ENCODE measurements around the gene REX1BD. TPM values are rescaled to one million over a fixed set of nuclear protein-coding genes. Genes with fewer than 3 reads are reported as not detected.
A peak's percentile ranks its signal among the peaks of the same experiment; 100 is the strongest.

REX1BD gene
- total and polyA plus RNA-seq, 2 donors, result 18.9 to 103 TPM

- Histone ChIP-seq H3K4me1 (ENCODE audit: insufficient read depth) (peaks cover 2% of the 10 kb centered on the region), H3K27ac (ENCODE audit: low read depth) (no peak overlapping the region), H3K36me3 (ENCODE audit: insufficient read depth) (no peaks in the 10 kb centered on the region), H3K4me3 (ENCODE audit: low read depth, low read length) (no peak overlapping the region)
- no peak for DNase-seq (ENCODE audit: extremely low spot score)
- 12% methylated on average over 32 of the region's 32 CpGs for WGBS
Observed at GRCh38 chr19:18603255-18603957, 14.8 kb downstream of the REX1BD start.

GRCh38 chr19:18603958-18604819 is 15.6 kb downstream of the REX1BD start:
- Histone ChIP-seq H3K4me1 (ENCODE audit: insufficient read depth) (peaks cover 2% of the 10 kb centered on the region), H3K4me3 (ENCODE audit: low read depth, low read length) (no peak overlapping the region), H3K27ac (ENCODE audit: low read depth) (no peak overlapping the region), H3K36me3 (ENCODE audit: insufficient read depth) (no peaks in the 10 kb centered on the region)
- DNase-seq (ENCODE audit: extremely low spot score), result no peak
- 30% methylated on average over 26 of the region's 26 CpGs for WGBS

- H3K4me1 ChIP-seq (ENCODE audit: insufficient read depth), result peaks cover 2% of the 10 kb centered on the region
- no peak overlapping the region for H3K4me3 ChIP-seq (ENCODE audit: low read depth, low read length)
- WGBS, result 36% methylated on average over 10 of the region's 10 CpGs
- no peak overlapping the region for H3K27ac ChIP-seq (ENCODE audit: low read depth)
- no peaks in the 10 kb centered on the region for H3K36me3 ChIP-seq (ENCODE audit: insufficient read depth)
- no peak for DNase-seq (ENCODE audit: extremely low spot score)
Observed at GRCh38 chr19:18604820-18605159, 16.2 kb downstream of the REX1BD start.

GRCh38 chr19:18605196-18605545 is 16.6 kb downstream of the REX1BD start:
- H3K4me3 ChIP-seq (ENCODE audit: low read depth, low read length), result no peak overlapping the region
- no peaks in the 10 kb centered on the region for H3K36me3 ChIP-seq (ENCODE audit: insufficient read depth)
- WGBS, result 16% methylated on average over 17 of the region's 17 CpGs
- peaks cover 2% of the 10 kb centered on the region for H3K4me1 ChIP-seq (ENCODE audit: insufficient read depth)
- DNase-seq (ENCODE audit: extremely low spot score), result no peak
- no peak overlapping the region for H3K27ac ChIP-seq (ENCODE audit: low read depth)

GRCh38 chr19:18605546-18606280 is 17.1 kb downstream of the REX1BD start:
- Histone ChIP-seq H3K27ac (ENCODE audit: low read depth) (no peak overlapping the region), H3K4me1 (ENCODE audit: insufficient read depth) (peaks cover 2% of the 10 kb centered on the region), H3K4me3 (ENCODE audit: low read depth, low read length) (peak overlapping the region; percentile 29), H3K36me3 (ENCODE audit: insufficient read depth) (no peaks in the 10 kb centered on the region)
- DNase-seq (ENCODE audit: extremely low spot score), result no peak
- WGBS, result 3% methylated on average over 65 of the region's 65 CpGs

GRCh38 chr19:18606281-18607225 is 18.0 kb downstream of the REX1BD start, which contains the start of gene CRLF1:
Gene CRLF1 (minus strand): TSS chr19:18606799. CDS start chr19:18606656, 143 bp downstream.
- Histone ChIP-seq H3K36me3 (ENCODE audit: insufficient read depth) (no peaks in the 10 kb centered on the region), H3K4me1 (ENCODE audit: insufficient read depth) (peaks cover 2% of the 10 kb centered on the region), H3K4me3 (ENCODE audit: low read depth, low read length) (peak within 1 kb of the TSS; percentile 29), H3K27ac (ENCODE audit: low read depth) (no peak within 1 kb of the TSS)
- WGBS, result 2% methylated on average over 115 of the region's 116 CpGs
- no peak for DNase-seq (ENCODE audit: extremely low spot score)

- 2% methylated on average over 68 of the region's 68 CpGs for WGBS
- Histone ChIP-seq H3K36me3 (ENCODE audit: insufficient read depth) (no peaks in the 10 kb centered on the region), H3K27ac (ENCODE audit: low read depth) (no peak overlapping the region), H3K4me3 (ENCODE audit: low read depth, low read length) (no peak overlapping the region), H3K4me1 (ENCODE audit: insufficient read depth) (peaks cover 4% of the 10 kb centered on the region)
- DNase-seq (ENCODE audit: extremely low spot score), result no peak
Observed at GRCh38 chr19:18607226-18608101, 18.9 kb downstream of the REX1BD start.

GRCh38 chr19:18608102-18608804 is 19.7 kb downstream of the REX1BD start:
- H3K27ac ChIP-seq (ENCODE audit: low read depth), result no peak overlapping the region
- 41% methylated on average over 5 of the region's 5 CpGs for WGBS
- no peaks in the 10 kb centered on the region for H3K36me3 ChIP-seq (ENCODE audit: insufficient read depth)
- peaks cover 4% of the 10 kb centered on the region for H3K4me1 ChIP-seq (ENCODE audit: insufficient read depth)
- H3K4me3 ChIP-seq (ENCODE audit: low read depth, low read length), result no peak overlapping the region
- DNase-seq (ENCODE audit: extremely low spot score), result no peak

GRCh38 chr19:18608805-18609716 is 20.5 kb downstream of the REX1BD start:
- 63% methylated on average over 9 of the region's 9 CpGs for WGBS
- H3K4me1 ChIP-seq (ENCODE audit: insufficient read depth), result peaks cover 4% of the 10 kb centered on the region

GRCh38 chr19:18609717-18610051 is 21.1 kb downstream of the REX1BD start:
- H3K4me3 ChIP-seq (ENCODE audit: low read depth, low read length), result no peak overlapping the region
- peaks cover 4% of the 10 kb centered on the region for H3K4me1 ChIP-seq (ENCODE audit: insufficient read depth)
- H3K36me3 ChIP-seq (ENCODE audit: insufficient read depth), result no peaks in the 10 kb centered on the region
- DNase-seq (ENCODE audit: extremely low spot score), result no peak
- H3K27ac ChIP-seq (ENCODE audit: low read depth), result no peak overlapping the region
- WGBS, result 49% methylated on average over 2 of the region's 2 CpGs

More at GRCh38 chr19:18608805-18609716, 20.5 kb downstream of the REX1BD start:
- DNase-seq (ENCODE audit: extremely low spot score), result no peak
- Histone ChIP-seq H3K27ac (ENCODE audit: low read depth) (no peak overlapping the region), H3K36me3 (ENCODE audit: insufficient read depth) (no peaks in the 10 kb centered on the region), H3K4me3 (ENCODE audit: low read depth, low read length) (no peak overlapping the region)

- DNase-seq (ENCODE audit: extremely low spot score), result no peak
- Histone ChIP-seq H3K4me3 (ENCODE audit: low read depth, low read length) (no peak overlapping the region), H3K4me1 (ENCODE audit: insufficient read depth) (peaks cover 4% of the 10 kb centered on the region), H3K27ac (ENCODE audit: low read depth) (no peak overlapping the region), H3K36me3 (ENCODE audit: insufficient read depth) (no peaks in the 10 kb centered on the region)
- WGBS, result 44% methylated on average over 3 of the region's 3 CpGs
Observed at GRCh38 chr19:18610245-18610555, 21.6 kb downstream of the REX1BD start.

Measured in urinary bladder (tissue), 4 donors.